ENCODE data around the gene ZNF581. TPM values are rescaled to one million over a fixed set of nuclear protein-coding genes. Genes with fewer than 3 reads are reported as not detected.

Gene ZNF581
- total RNA-seq, 1 experiment from 2014 or later = 37.5 TPM

DNA sequence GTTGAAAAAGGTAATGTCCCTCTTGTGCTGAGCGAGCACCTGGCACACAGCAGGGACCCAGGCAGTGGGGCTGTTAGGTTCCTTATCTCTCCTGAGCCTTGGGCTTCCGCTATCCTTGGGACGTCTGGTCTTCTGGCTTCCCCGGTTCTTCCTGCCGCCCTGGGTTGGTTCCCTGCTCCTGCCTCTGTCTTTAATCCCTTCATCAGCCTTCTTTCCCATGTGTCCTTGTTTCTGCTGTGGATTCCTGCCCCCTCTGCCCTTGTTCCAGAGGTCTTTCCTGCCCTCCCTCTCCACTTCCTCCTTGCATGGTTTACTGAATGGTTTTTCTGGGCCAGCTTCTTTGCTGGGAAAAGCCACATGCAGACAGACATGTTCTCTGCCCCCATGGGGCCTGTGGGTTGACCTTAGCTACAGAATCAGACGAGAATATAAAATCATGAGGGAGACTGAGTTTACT is 34.2 kb downstream of the ZNF581 start:
- H3K4me1 ChIP-seq (ENCODE audit: insufficient read depth, low read length) = peaks cover 35% of the 10 kb centered on the region
- H3K4me2 ChIP-seq (ENCODE audit: low read length) = peak overlapping the region; percentile 90
- intact Hi-C loops (cut with micrococcal nuclease) = no loop called here
- no peak overlapping the region for H3K27ac ChIP-seq (ENCODE audit: low read length)
- DNase-seq = no peak
- no TSS peak for BruUV-seq (replicated peaks)
- peaks cover 5% of the 10 kb centered on the region for H3F3A ChIP-seq (ENCODE audit: low read length, unreplicated experiment)
- ChIA-PET POLR2A (ENCODE audit: unreplicated experiment) (no interaction called here), CTCF (no interaction called here)
- peaks cover 35% of the 10 kb centered on the region for H4K20me1 ChIP-seq (ENCODE audit: low read length)
- H3K79me2 ChIP-seq (ENCODE audit: low read length) = peaks cover 82% of the 10 kb centered on the region
- no peaks in the 10 kb centered on the region for H3K9me2 ChIP-seq (replicated peaks; ENCODE audit: low read length)
- no peak overlapping the region for H3K4me3 ChIP-seq (ENCODE audit: low read length)
- peaks cover 37% of the 10 kb centered on the region for H3K36me3 ChIP-seq (ENCODE audit: low read depth, low read length)
- no peak for ATAC-seq
- no peak overlapping the region for H2AFZ ChIP-seq (ENCODE audit: low read length)
- no peaks in the 10 kb centered on the region for H3K27me3 ChIP-seq (ENCODE audit: low read length)
- no peak overlapping the region for H3K9ac ChIP-seq (ENCODE audit: low read length)
- TF ChIP-seq, protein P1, sequence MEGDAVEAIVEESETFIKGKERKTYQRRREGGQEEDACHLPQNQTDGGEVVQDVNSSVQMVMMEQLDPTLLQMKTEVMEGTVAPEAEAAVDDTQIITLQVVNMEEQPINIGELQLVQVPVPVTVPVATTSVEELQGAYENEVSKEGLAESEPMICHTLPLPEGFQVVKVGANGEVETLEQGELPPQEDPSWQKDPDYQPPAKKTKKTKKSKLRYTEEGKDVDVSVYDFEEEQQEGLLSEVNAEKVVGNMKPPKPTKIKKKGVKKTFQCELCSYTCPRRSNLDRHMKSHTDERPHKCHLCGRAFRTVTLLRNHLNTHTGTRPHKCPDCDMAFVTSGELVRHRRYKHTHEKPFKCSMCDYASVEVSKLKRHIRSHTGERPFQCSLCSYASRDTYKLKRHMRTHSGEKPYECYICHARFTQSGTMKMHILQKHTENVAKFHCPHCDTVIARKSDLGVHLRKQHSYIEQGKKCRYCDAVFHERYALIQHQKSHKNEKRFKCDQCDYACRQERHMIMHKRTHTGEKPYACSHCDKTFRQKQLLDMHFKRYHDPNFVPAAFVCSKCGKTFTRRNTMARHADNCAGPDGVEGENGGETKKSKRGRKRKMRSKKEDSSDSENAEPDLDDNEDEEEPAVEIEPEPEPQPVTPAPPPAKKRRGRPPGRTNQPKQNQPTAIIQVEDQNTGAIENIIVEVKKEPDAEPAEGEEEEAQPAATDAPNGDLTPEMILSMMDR (conservative IDR thresholded peaks at IDR 0.05; ENCODE audit: low read depth, low read length) = no peak
- TF ChIP-seq EZH2 (IDR thresholded peaks at IDR 0.05; ENCODE audit: low read length, unreplicated experiment) = no peak
- TF ChIP-seq EZH2phosphoT487 (IDR thresholded peaks at IDR 0.05; ENCODE audit: borderline replicate concordance, low read length) = no peak
- H3K9me3 ChIP-seq (ENCODE audit: low read length) = no peaks in the 10 kb centered on the region

DNA sequence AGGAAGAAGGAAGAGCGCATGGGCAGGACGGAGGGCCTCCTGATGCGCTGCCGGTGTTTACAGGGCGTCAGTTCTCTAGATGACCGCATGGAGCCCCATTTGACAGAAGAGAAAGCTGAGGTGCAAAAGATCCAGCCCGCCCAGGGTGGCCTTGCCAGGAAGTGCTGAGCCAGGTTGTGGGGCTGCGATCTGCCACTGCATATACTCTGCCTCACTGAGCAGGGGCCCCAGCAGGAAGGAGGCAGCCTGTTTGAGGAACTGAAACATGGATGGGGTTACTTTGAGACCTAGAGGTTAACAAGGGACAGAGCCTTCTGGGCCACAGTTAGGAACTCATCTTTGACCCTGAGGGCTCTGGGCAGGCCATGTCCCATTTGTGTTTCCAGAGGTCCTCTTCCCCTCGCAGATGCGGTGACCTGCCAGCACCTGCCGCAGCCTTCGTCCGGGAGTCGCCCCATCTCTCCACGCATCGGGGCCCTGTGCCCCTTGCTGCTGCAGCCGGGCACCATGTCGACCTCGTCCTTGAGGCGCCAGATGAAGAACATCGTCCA is 34.7 kb downstream of the ZNF581 start:
- no TSS peak for BruUV-seq (replicated peaks)
- Histone ChIP-seq H3K4me2 (ENCODE audit: low read length) (no peak overlapping the region), H3K79me2 (ENCODE audit: low read length) (peaks cover 78% of the 10 kb centered on the region), H3F3A (ENCODE audit: low read length, unreplicated experiment) (peaks cover 4% of the 10 kb centered on the region), H3K36me3 (ENCODE audit: low read depth, low read length) (peaks cover 36% of the 10 kb centered on the region), H2AFZ (ENCODE audit: low read length) (no peak overlapping the region), H3K27me3 (ENCODE audit: low read length) (no peaks in the 10 kb centered on the region), H4K20me1 (ENCODE audit: low read length) (peaks cover 35% of the 10 kb centered on the region), H3K9ac (ENCODE audit: low read length) (no peak overlapping the region), H3K4me3 (ENCODE audit: low read length) (no peak overlapping the region), H3K27ac (ENCODE audit: low read length) (no peak overlapping the region), H3K9me2 (replicated peaks; ENCODE audit: low read length) (no peaks in the 10 kb centered on the region), H3K9me3 (ENCODE audit: low read length) (no peaks in the 10 kb centered on the region), H3K4me1 (ENCODE audit: insufficient read depth, low read length) (peaks cover 35% of the 10 kb centered on the region)
- TF ChIP-seq, protein P1 (conservative IDR thresholded peaks at IDR 0.05; ENCODE audit: low read depth, low read length) = no peak
- no peak for TF ChIP-seq EZH2phosphoT487 (IDR thresholded peaks at IDR 0.05; ENCODE audit: borderline replicate concordance, low read length)
- TF ChIP-seq EZH2 (IDR thresholded peaks at IDR 0.05; ENCODE audit: low read length, unreplicated experiment) = no peak
- ChIA-PET POLR2A (ENCODE audit: unreplicated experiment) (no interaction called here), CTCF (no interaction called here)
- intact Hi-C loops (cut with micrococcal nuclease) = no loop called here
- DNase-seq = no peak
- ATAC-seq = no peak

DNA sequence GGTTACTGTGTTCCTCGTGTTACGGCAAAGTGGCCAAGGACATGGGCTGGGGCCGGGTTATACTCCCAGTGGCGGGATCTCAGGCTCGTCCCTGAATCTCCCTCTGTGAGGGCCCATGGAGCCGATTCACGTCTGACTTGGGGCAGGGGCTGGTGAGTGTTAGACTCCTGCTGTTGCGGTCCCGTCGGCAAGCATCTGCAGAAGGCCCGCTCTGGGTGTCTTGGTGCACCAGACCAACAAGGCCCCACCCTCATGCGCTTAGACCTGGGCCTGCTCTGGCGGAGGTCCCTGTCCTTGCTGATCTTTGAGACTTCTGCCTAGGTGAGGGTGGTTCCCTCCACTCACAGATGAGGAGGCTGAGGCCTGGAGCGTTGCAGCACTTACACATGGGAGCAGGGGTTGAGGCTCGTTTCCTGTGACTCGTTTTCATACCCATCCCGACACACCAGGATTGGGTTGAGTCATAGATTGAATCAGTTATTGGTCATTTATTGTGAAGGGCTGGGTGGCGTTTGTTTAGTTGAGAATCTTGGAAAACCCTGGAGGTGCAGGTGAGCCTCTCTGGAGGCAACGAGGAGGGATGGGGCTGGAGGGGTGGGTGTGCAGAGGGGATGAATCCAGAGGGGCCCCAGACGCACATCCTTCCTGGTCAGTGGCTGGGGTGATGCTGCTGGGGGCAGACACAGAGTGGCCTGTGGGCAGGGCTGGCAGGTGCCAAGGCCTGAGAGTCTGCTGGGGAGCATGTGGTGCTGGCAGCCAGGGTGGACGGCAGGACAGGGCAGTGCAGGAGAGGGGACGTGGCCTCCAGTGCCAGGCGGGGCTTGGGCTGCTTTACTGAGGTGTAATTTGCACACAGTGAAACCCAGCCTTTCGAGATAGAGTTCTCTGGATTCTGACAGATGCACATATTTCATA is 36.2 kb downstream of the ZNF581 start:
- Histone ChIP-seq H3K4me3 (ENCODE audit: low read length) (no peak overlapping the region), H3K36me3 (ENCODE audit: low read depth, low read length) (peaks cover 41% of the 10 kb centered on the region), H3K9me3 (ENCODE audit: low read length) (no peaks in the 10 kb centered on the region), H4K20me1 (ENCODE audit: low read length) (peaks cover 47% of the 10 kb centered on the region), H3K27ac (ENCODE audit: low read length) (peak overlapping the region; percentile 69), H3K4me1 (ENCODE audit: insufficient read depth, low read length) (peaks cover 30% of the 10 kb centered on the region), H3K27me3 (ENCODE audit: low read length) (no peaks in the 10 kb centered on the region), H3K9me2 (replicated peaks; ENCODE audit: low read length) (no peaks in the 10 kb centered on the region), H3F3A (ENCODE audit: low read length, unreplicated experiment) (no peaks in the 10 kb centered on the region), H3K9ac (ENCODE audit: low read length) (no peak overlapping the region), H3K79me2 (ENCODE audit: low read length) (peaks cover 86% of the 10 kb centered on the region), H2AFZ (ENCODE audit: low read length) (no peak overlapping the region), H3K4me2 (ENCODE audit: low read length) (peak overlapping the region; percentile 55)
- ChIA-PET POLR2A (ENCODE audit: unreplicated experiment) (no interaction called here), CTCF (no interaction called here)
- no TSS peak for BruUV-seq (replicated peaks)
- peak; percentile 65 for ATAC-seq
- peak; percentile 92 for DNase-seq
- intact Hi-C loops (cut with micrococcal nuclease) = no loop called here
- TF ChIP-seq EZH2 (IDR thresholded peaks at IDR 0.05; ENCODE audit: low read length, unreplicated experiment) = no peak
- no peak for TF ChIP-seq EZH2phosphoT487 (IDR thresholded peaks at IDR 0.05; ENCODE audit: borderline replicate concordance, low read length)
- TF ChIP-seq, protein P1 (conservative IDR thresholded peaks at IDR 0.05; ENCODE audit: low read depth, low read length) = no peak
